Measurements from ENCODE around the gene SPG7.

DNA sequence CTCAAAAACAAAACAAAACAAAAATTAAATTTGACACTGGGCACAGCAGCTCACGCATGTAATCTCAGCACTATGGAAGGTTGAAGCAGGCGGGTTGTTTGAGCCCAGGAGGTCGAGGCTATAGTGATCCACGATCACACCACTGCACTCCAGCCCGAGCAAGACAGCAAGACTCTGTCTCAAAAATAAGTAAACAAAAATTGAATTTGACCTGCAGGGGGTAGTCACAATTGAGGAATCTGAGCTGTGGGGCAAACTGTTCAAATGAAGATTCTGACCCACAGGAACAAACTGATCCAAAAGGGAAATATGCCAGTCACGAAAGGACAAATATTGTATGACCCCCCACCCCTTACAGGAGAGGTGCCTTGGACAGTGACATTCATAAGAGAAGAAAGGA is 47.6 kb upstream of the SPG7 start:
- TF ChIP-seq, protein P1, sequence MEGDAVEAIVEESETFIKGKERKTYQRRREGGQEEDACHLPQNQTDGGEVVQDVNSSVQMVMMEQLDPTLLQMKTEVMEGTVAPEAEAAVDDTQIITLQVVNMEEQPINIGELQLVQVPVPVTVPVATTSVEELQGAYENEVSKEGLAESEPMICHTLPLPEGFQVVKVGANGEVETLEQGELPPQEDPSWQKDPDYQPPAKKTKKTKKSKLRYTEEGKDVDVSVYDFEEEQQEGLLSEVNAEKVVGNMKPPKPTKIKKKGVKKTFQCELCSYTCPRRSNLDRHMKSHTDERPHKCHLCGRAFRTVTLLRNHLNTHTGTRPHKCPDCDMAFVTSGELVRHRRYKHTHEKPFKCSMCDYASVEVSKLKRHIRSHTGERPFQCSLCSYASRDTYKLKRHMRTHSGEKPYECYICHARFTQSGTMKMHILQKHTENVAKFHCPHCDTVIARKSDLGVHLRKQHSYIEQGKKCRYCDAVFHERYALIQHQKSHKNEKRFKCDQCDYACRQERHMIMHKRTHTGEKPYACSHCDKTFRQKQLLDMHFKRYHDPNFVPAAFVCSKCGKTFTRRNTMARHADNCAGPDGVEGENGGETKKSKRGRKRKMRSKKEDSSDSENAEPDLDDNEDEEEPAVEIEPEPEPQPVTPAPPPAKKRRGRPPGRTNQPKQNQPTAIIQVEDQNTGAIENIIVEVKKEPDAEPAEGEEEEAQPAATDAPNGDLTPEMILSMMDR (IDR thresholded peaks at IDR 0.05; ENCODE audit: insufficient read depth, low read depth, low read length): no peak
- no peak for TF ChIP-seq EZH2 (IDR thresholded peaks at IDR 0.05; ENCODE audit: insufficient read depth, low read length)

All from astrocyte (in vitro differentiated cells and primary cell).